Pancreas (tissue), 10 donors: Measurements from ENCODE around the gene SCAMP3. TPM values are rescaled to one million over a fixed set of nuclear protein-coding genes. Genes with fewer than 3 reads are reported as not detected.
A peak's percentile ranks its signal among the peaks of the same experiment; 100 is the strongest.

ENCODE experiments used
- ATAC-seq, 4 donors: fragments of 200-7000 bp; cut with Tn5 transposase; one replicate each; pipeline versions ENCODE4 v1.8.0 to v1.9.1; 2020; ENCODE audit warnings: mild to moderate bottlenecking in 4 of 4, moderate library complexity in 4 of 4
- DNase-seq, 6 donors: peaks; one replicate each; pipeline ENCODE4 v3.0.0-alpha.2; 2020
- FAIRE-seq: peaks from 2 replicates; lab custom pipeline; 2012; peaks lifted over from hg19 to GRCh38; lab: Jason Lieb, UNC
- H3K27ac ChIP-seq, 4 donors: fragments of 200-600 bp; sonication (generic); 1 replicate in 3 of 4; 2 replicates in 1 of 4; pipeline versions ENCODE4 v1.5.0 to v1.8.0; 2020
- H3K27me3 ChIP-seq, 4 donors: fragments of 200-600 bp; one replicate each; pipeline ENCODE4 v1.8.0; 2021
- H3K36me3 ChIP-seq, 3 donors: fragments of 200-600 bp; sonication (generic) in 1 of 3; one replicate each; pipeline versions ENCODE4 v1.5.0 to v1.8.0; 2020 to 2021
- H3K4me1 ChIP-seq, 3 donors: fragments of 200-600 bp; one replicate each; pipeline ENCODE4 v1.8.0; 2021
- H3K4me3 ChIP-seq, 4 donors: fragments of 200-600 bp; sonication (generic) in 2 of 4; one replicate each; pipeline versions ENCODE4 v1.5.0 to v1.8.0; 2020 to 2021
- H3K9me3 ChIP-seq, 4 donors: fragments of 200-600 bp; one replicate each; pipeline ENCODE4 v1.8.0; 2021
- CTCF ChIP-seq, 4 donors: fragments of 200-600 bp; sonication (generic) in 3 of 4; IDR thresholded peaks; one replicate each; pipeline versions ENCODE4 v1.5.0 to v1.8.0; 2021; ENCODE audit warnings: antibody characterized with exemption in 4 of 4
- WGBS, 2 donors: extraction: QIAGEN DNeasy Blood & Tissue Kit; methylation state at CpG; one replicate each; pipeline ENCODE4 v1.1.7; 2013; 5-methylcytosine and 5-hydroxymethylcytosine counted together
- intact Hi-C, 3 donors: fragments of 100-400 bp; cut with DNase I; formaldehyde crosslinking; loops; one replicate each; pipeline versions ENCODE4 v1.11.1 to v1.14.2; 2022
- polyA plus RNA-seq, 2 donors: library from polyadenylated mRNA; stranded (reverse); fragments of 200-250 nt; gene quantifications; one replicate each; pipeline ENCODE4 v1.2.3, GENCODE V29; 2013
- total RNA-seq, 6 donors: library from RNA; stranded (reverse); fragmentation: NEBNext Ultra II Directional in 4 of 6; extraction: Animal tissue kit (Norgen Biotek cat#: 25700) in 4 of 6; gene quantifications; one replicate each; pipeline versions ENCODE4 v1.2.1 to v1.2.4, GENCODE V29; 2021 to 2023
- donor health status: healthy with polysubstance abuse.
- donor health status: DM: no; HTN: no; CAD: no; lungs with moderate emphysema.
- donor health status: DM: no; HTN: no; CAD: no.
- donor health status: control.
- donor health status: control.
- donor health status: Bipolar disorder and iron deficiency.
- donor health status: DM: yes; HTN: yes; CAD: no.
- donor health status: DM: no; HTN: no; CAD: no.
- donor health status: DM: no; HTN: no; CAD: no.
- donor health status: DM: yes; HTN: yes; CAD: no.

The SCAMP3 gene
- total and polyA plus RNA-seq, 8 donors: 25.1 to 55.5 (median 28.8) TPM

GRCh38 chr1:155266553-155266952, 4.4 kb upstream of the SCAMP3 start:
- no peaks in the 10 kb centered on the region for H3K27me3 ChIP-seq
- H3K4me3 ChIP-seq: no peak overlapping the region
- WGBS, 2 donors: 70 to 79% methylated on average over 6 of the region's 6 CpGs
- H3K9me3 ChIP-seq: no peaks in the 10 kb centered on the region
- DNase-seq (no peak), FAIRE-seq (no peak), ATAC-seq (no peak)
- no peak overlapping the region for H3K27ac ChIP-seq
- H3K4me1 ChIP-seq: peaks cover 0 to 2% (median under 1%) of the 10 kb centered on the region in 3 donors
- TF ChIP-seq CTCF (IDR thresholded peaks at IDR 0.05): no peak
- peaks cover 7 to 66% (median 49%) of the 10 kb centered on the region in 3 donors for H3K36me3 ChIP-seq
- intact Hi-C loops: no loop called here

- FAIRE-seq: no peak
- H3K4me3 ChIP-seq: no peak overlapping the region
- peaks cover 0 to 38% (median 35%) of the 10 kb centered on the region in 3 donors for H3K36me3 ChIP-seq
- ATAC-seq: no peak
- H3K4me1 ChIP-seq: peaks cover 0 to 10% (median 7%) of the 10 kb centered on the region in 3 donors
- peak overlapping the region in 1 of 4 donors; percentile 52 for H3K27ac ChIP-seq
- no peaks in the 10 kb centered on the region for H3K27me3 ChIP-seq
- intact Hi-C loops: no loop called here
- WGBS, 2 donors: 77 to 85% methylated on average over 11 of the region's 11 CpGs
- no peaks in the 10 kb centered on the region for H3K9me3 ChIP-seq
- DNase-seq: no peak
- TF ChIP-seq CTCF (IDR thresholded peaks at IDR 0.05): no peak
Measured at GRCh38 chr1:155263067-155263466, 907 bp upstream of the SCAMP3 start.

GRCh38 chr1:155261493-155261851, 688 bp downstream of the SCAMP3 start:
- peak; percentile 7 to 30 (median 10) for ATAC-seq
- peak in 3 of 6 donors; percentile 38 to 79 (median 56) for DNase-seq
- 0 to 1% methylated on average over 9 of the region's 9 CpGs for WGBS, 2 donors
- TF ChIP-seq CTCF (IDR thresholded peaks at IDR 0.05): no peak
- Histone ChIP-seq H3K27ac (peak overlapping the region in 3 of 4 donors; percentile 32 to 71 (median 57)), H3K27me3 (no peaks in the 10 kb centered on the region), H3K36me3 (peaks cover 0 to 22% (median 19%) of the 10 kb centered on the region in 3 donors), H3K4me1 (peaks cover 0 to 10% (median 7%) of the 10 kb centered on the region in 3 donors), H3K4me3 (peak overlapping the region; percentile 63 to 98 (median 78)), H3K9me3 (no peaks in the 10 kb centered on the region)
- intact Hi-C loops: no loop called here
- no peak for FAIRE-seq

- no peak overlapping the region for H3K27ac ChIP-seq
Measured at GRCh38 chr1:155260276-155260675, 1.9 kb downstream of the SCAMP3 start.

More at GRCh38 chr1:155260276-155260675, 1.9 kb downstream of the SCAMP3 start:
- TF ChIP-seq CTCF (IDR thresholded peaks at IDR 0.05): no peak
- DNase-seq: no peak
- WGBS, 2 donors: 88 to 90% methylated on average over 5 of the region's 5 CpGs
- ATAC-seq: no peak
- no peaks in the 10 kb centered on the region for H3K27me3 ChIP-seq
- intact Hi-C loops: no loop called here
- no peaks in the 10 kb centered on the region for H3K9me3 ChIP-seq
- H3K4me1 ChIP-seq: peaks cover 0 to 14% (median 7%) of the 10 kb centered on the region in 3 donors
- no peak overlapping the region for H3K4me3 ChIP-seq
- FAIRE-seq: no peak
- H3K36me3 ChIP-seq: peaks cover 0 to 12% (median 10%) of the 10 kb centered on the region in 3 donors
